Measurements from ENCODE around the gene MAST3. TPM values are rescaled to one million over a fixed set of nuclear protein-coding genes. Genes with fewer than 3 reads are reported as not detected.

MAST3 gene
- total RNA-seq, 4 donors from 2014 or later, result 0.66 to 2.8 (median 1.6) TPM

GRCh38 chr19:18096258-18096657 lies 1.3 kb upstream of the MAST3 start:
- TF ChIP-seq POLR2A (IDR thresholded peaks at IDR 0.05) (no peak), CTCF (IDR thresholded peaks at IDR 0.05 in 4 of 5, conservative IDR thresholded peaks at IDR 0.05 in 1 of 5) (no peak)
- H3K27ac ChIP-seq, result no peak overlapping the region
- in situ Hi-C loops (cut with MboI; ENCODE audit: low sequenced_read_pairs in 4 of 4) (loop anchor here in 1 of 4 donors (25.0 kb wide), 1 partner anchor 484 kb away; no protein-coding TSS in a partner anchor), intact Hi-C loops (cut with DNase I; ENCODE audit: low total_unique reads) (no loop called here)
- peaks cover 36 to 59% (median 40%) of the 10 kb centered on the region in 3 donors for H3K27me3 ChIP-seq
- H3K4me3 ChIP-seq, result no peak overlapping the region
- no peaks in the 10 kb centered on the region for H3K36me3 ChIP-seq
- ATAC-seq, result no peak
- peaks cover 0 to 5% of the 10 kb centered on the region in 2 donors for H3K4me1 ChIP-seq
- DNase-seq, result no peak
- H3K9me3 ChIP-seq, result no peaks in the 10 kb centered on the region

- in situ Hi-C loops (cut with MboI; ENCODE audit: low sequenced_read_pairs in 4 of 4) (loop anchor here in 1 of 4 donors (25.0 kb wide), 1 partner anchor 486 kb away; no protein-coding TSS in a partner anchor), intact Hi-C loops (cut with DNase I; ENCODE audit: low total_unique reads) (no loop called here)
- peaks cover 0 to 5% of the 10 kb centered on the region in 2 donors for H3K4me1 ChIP-seq
- peaks cover 44 to 73% (median 52%) of the 10 kb centered on the region in 3 donors for H3K27me3 ChIP-seq
- H3K36me3 ChIP-seq, result no peaks in the 10 kb centered on the region
- H3K27ac ChIP-seq, result no peak overlapping the region
- DNase-seq, result no peak
- no peak for ATAC-seq
- no peak for TF ChIP-seq CTCF (IDR thresholded peaks at IDR 0.05 in 4 of 5, conservative IDR thresholded peaks at IDR 0.05 in 1 of 5)
- no peak for TF ChIP-seq POLR2A (IDR thresholded peaks at IDR 0.05)
- no peaks in the 10 kb centered on the region for H3K9me3 ChIP-seq
- H3K4me3 ChIP-seq, result peak overlapping the region in 2 of 4 donors; percentile 28 to 42
Measured at GRCh38 chr19:18097993-18098890, 664 bp downstream of the MAST3 start.

GRCh38 chr19:18098891-18099622 lies 1.5 kb downstream of the MAST3 start:
- DNase-seq (no peak), ATAC-seq (no peak)
- H3K4me1 ChIP-seq, result peaks cover 0 to 5% of the 10 kb centered on the region in 2 donors
- no peak overlapping the region for H3K27ac ChIP-seq
- TF ChIP-seq CTCF (IDR thresholded peaks at IDR 0.05 in 4 of 5, conservative IDR thresholded peaks at IDR 0.05 in 1 of 5), result no peak
- TF ChIP-seq POLR2A (IDR thresholded peaks at IDR 0.05), result no peak
- H3K9me3 ChIP-seq, result no peaks in the 10 kb centered on the region
- peaks cover 51 to 74% (median 57%) of the 10 kb centered on the region in 3 donors for H3K27me3 ChIP-seq
- H3K4me3 ChIP-seq, result no peak overlapping the region
- no peaks in the 10 kb centered on the region for H3K36me3 ChIP-seq
- in situ Hi-C loops (cut with MboI; ENCODE audit: low sequenced_read_pairs in 4 of 4) (loop anchor here in 1 of 4 donors (25.0 kb wide), 1 partner anchor 487 kb away; no protein-coding TSS in a partner anchor), intact Hi-C loops (cut with DNase I; ENCODE audit: low total_unique reads) (no loop called here)

- peaks cover 51 to 78% (median 57%) of the 10 kb centered on the region in 3 donors for H3K27me3 ChIP-seq
- intact Hi-C loops (cut with DNase I; ENCODE audit: low total_unique reads), result no loop called here
Measured at GRCh38 chr19:18099623-18099995, 2.0 kb downstream of the MAST3 start.

More at GRCh38 chr19:18099623-18099995, 2.0 kb downstream of the MAST3 start:
- in situ Hi-C loops (cut with MboI; ENCODE audit: low sequenced_read_pairs in 4 of 4), result loop anchor here in 1 of 4 donors (25.0 kb wide), 1 partner anchor 487 kb away; no protein-coding TSS in a partner anchor
- DNase-seq, result no peak
- Histone ChIP-seq H3K4me3 (no peak overlapping the region), H3K36me3 (no peaks in the 10 kb centered on the region), H3K27ac (no peak overlapping the region), H3K9me3 (no peaks in the 10 kb centered on the region), H3K4me1 (peaks cover 5 to 9% of the 10 kb centered on the region in 2 donors)
- no peak for TF ChIP-seq CTCF (IDR thresholded peaks at IDR 0.05 in 4 of 5, conservative IDR thresholded peaks at IDR 0.05 in 1 of 5)
- no peak for TF ChIP-seq POLR2A (IDR thresholded peaks at IDR 0.05)
- no peak for ATAC-seq
